ENCODE results near the gene CFAP47. TPM values are rescaled to one million over a fixed set of nuclear protein-coding genes. Genes with fewer than 3 reads are reported as not detected.
"Not testable (repeated sequence)": the region's sequence is repeated elsewhere in the genome, so short reads cannot be mapped to it uniquely, and the experiment has no call there.

Gene CFAP47
- not detected for total RNA-seq

GRCh38 chrX:35919536-35920309, at the start of gene CFAP47:
TSS of gene CFAP47 (plus strand) at chrX:35919734. CDS start at chrX:35919800, 66 bp downstream.
- DNase-seq (no peak), ATAC-seq (ENCODE audit: low read depth) (no peak)
- H3K27me3 Mint-ChIP-seq = no peaks in the 10 kb centered on the region
- no peak within 1 kb of the TSS for H3K4me3 Mint-ChIP-seq
- H3K36me3 Mint-ChIP-seq = no peaks in the 10 kb centered on the region
- H3K4me1 Mint-ChIP-seq = no peaks in the 10 kb centered on the region
- peaks cover 2% of the 10 kb centered on the region for H3K9me3 Mint-ChIP-seq
- POLR2A ChIA-PET = no interaction called here
- no peak within 1 kb of the TSS for H3K27ac Mint-ChIP-seq

GRCh38 chrX:35880601-35881000, 38.9 kb upstream of the CFAP47 start:
- H3K27me3 Mint-ChIP-seq = no peaks in the 10 kb centered on the region
- POLR2A ChIA-PET = no interaction called here
- no peak overlapping the region for H3K4me3 Mint-ChIP-seq
- no peaks in the 10 kb centered on the region for H3K36me3 Mint-ChIP-seq
- DNase-seq (no peak), ATAC-seq (ENCODE audit: low read depth) (no peak)
- no peaks in the 10 kb centered on the region for H3K4me1 Mint-ChIP-seq
- H3K9me3 Mint-ChIP-seq = no peaks in the 10 kb centered on the region
- H3K27ac Mint-ChIP-seq = no peak overlapping the region

GRCh38 chrX:35886135-35886534, 33.4 kb upstream of the CFAP47 start:
- Mint-ChIP-seq H3K27me3 (no peaks in the 10 kb centered on the region), H3K9me3 (no peaks in the 10 kb centered on the region), H3K36me3 (no peaks in the 10 kb centered on the region), H3K4me3 (no peak overlapping the region), H3K27ac (no peak overlapping the region), H3K4me1 (no peaks in the 10 kb centered on the region)
- ATAC-seq (ENCODE audit: low read depth) (no peak), DNase-seq (no peak)
- POLR2A ChIA-PET = no interaction called here

- POLR2A ChIA-PET = no interaction called here
- Mint-ChIP-seq H3K36me3 (no peaks in the 10 kb centered on the region), H3K9me3 (no peaks in the 10 kb centered on the region), H3K27me3 (no peaks in the 10 kb centered on the region), H3K4me3 (no peak overlapping the region), H3K4me1 (no peaks in the 10 kb centered on the region), H3K27ac (no peak overlapping the region)
- DNase-seq = no peak
- ATAC-seq (ENCODE audit: low read depth) = no peak
Observed at GRCh38 chrX:35890699-35891098, 28.8 kb upstream of the CFAP47 start.

- H3K4me1 Mint-ChIP-seq; POLR2A ChIA-PET; H3K27me3 Mint-ChIP-seq; H3K27ac Mint-ChIP-seq; H3K36me3 Mint-ChIP-seq; H3K9me3 Mint-ChIP-seq; ATAC-seq (ENCODE audit: low read depth); H3K4me3 Mint-ChIP-seq; DNase-seq: not testable (repeated sequence)
Observed at GRCh38 chrX:35986816-35987215, 67.3 kb downstream of the CFAP47 start.

GRCh38 chrX:36007207-36007606, 87.7 kb downstream of the CFAP47 start:
- no peak for ATAC-seq (ENCODE audit: low read depth)
- Mint-ChIP-seq H3K4me1 (no peaks in the 10 kb centered on the region), H3K4me3 (no peak overlapping the region), H3K36me3 (no peaks in the 10 kb centered on the region), H3K27ac (no peak overlapping the region), H3K9me3 (no peaks in the 10 kb centered on the region), H3K27me3 (no peaks in the 10 kb centered on the region)
- no peak for DNase-seq
- POLR2A ChIA-PET = no interaction called here

GRCh38 chrX:36019125-36019524, 99.6 kb downstream of the CFAP47 start:
- DNase-seq = no peak
- Mint-ChIP-seq H3K36me3 (no peaks in the 10 kb centered on the region), H3K27ac (no peak overlapping the region), H3K27me3 (no peaks in the 10 kb centered on the region), H3K4me3 (no peak overlapping the region), H3K9me3 (peaks cover 2% of the 10 kb centered on the region), H3K4me1 (no peaks in the 10 kb centered on the region)
- no peak for ATAC-seq (ENCODE audit: low read depth)
- POLR2A ChIA-PET = no interaction called here

GRCh38 chrX:36035550-36035949, 116.0 kb downstream of the CFAP47 start:
- Mint-ChIP-seq H3K27me3 (no peaks in the 10 kb centered on the region), H3K9me3 (no peaks in the 10 kb centered on the region), H3K27ac (no peak overlapping the region), H3K4me1 (no peaks in the 10 kb centered on the region), H3K4me3 (no peak overlapping the region), H3K36me3 (no peaks in the 10 kb centered on the region)
- DNase-seq (no peak), ATAC-seq (ENCODE audit: low read depth) (no peak)
- POLR2A ChIA-PET = no interaction called here

GRCh38 chrX:36062778-36063177, 143.2 kb downstream of the CFAP47 start:
- Mint-ChIP-seq H3K36me3 (no peaks in the 10 kb centered on the region), H3K27ac (no peak overlapping the region), H3K4me1 (no peaks in the 10 kb centered on the region), H3K9me3 (no peaks in the 10 kb centered on the region), H3K4me3 (no peak overlapping the region), H3K27me3 (no peaks in the 10 kb centered on the region)
- ATAC-seq (ENCODE audit: low read depth) = no peak
- POLR2A ChIA-PET = no interaction called here
- no peak for DNase-seq

GRCh38 chrX:36071061-36071460, 151.5 kb downstream of the CFAP47 start:
- Mint-ChIP-seq H3K27ac (no peak overlapping the region), H3K9me3 (no peaks in the 10 kb centered on the region), H3K4me1 (no peaks in the 10 kb centered on the region), H3K4me3 (no peak overlapping the region), H3K36me3 (no peaks in the 10 kb centered on the region), H3K27me3 (no peaks in the 10 kb centered on the region)
- ATAC-seq (ENCODE audit: low read depth) = no peak
- POLR2A ChIA-PET = no interaction called here
- DNase-seq = no peak

- H3K27ac Mint-ChIP-seq; H3K4me1 Mint-ChIP-seq; ATAC-seq (ENCODE audit: low read depth); H3K27me3 Mint-ChIP-seq; H3K36me3 Mint-ChIP-seq; DNase-seq; POLR2A ChIA-PET; H3K9me3 Mint-ChIP-seq; H3K4me3 Mint-ChIP-seq: not testable (repeated sequence)
Observed at GRCh38 chrX:36075009-36075408, 155.5 kb downstream of the CFAP47 start.

- H3K36me3 Mint-ChIP-seq = no peaks in the 10 kb centered on the region
- H3K4me1 Mint-ChIP-seq = no peaks in the 10 kb centered on the region
- DNase-seq (no peak), ATAC-seq (ENCODE audit: low read depth) (no peak)
- POLR2A ChIA-PET = no interaction called here
- H3K27me3 Mint-ChIP-seq = no peaks in the 10 kb centered on the region
- H3K4me3 Mint-ChIP-seq = no peak overlapping the region
- H3K9me3 Mint-ChIP-seq = no peaks in the 10 kb centered on the region
- H3K27ac Mint-ChIP-seq = no peak overlapping the region
Observed at GRCh38 chrX:36083256-36083655, 163.7 kb downstream of the CFAP47 start.

- ATAC-seq (ENCODE audit: low read depth) = no peak
- DNase-seq = no peak
- no peaks in the 10 kb centered on the region for H3K27me3 Mint-ChIP-seq
- no peaks in the 10 kb centered on the region for H3K36me3 Mint-ChIP-seq
- H3K4me3 Mint-ChIP-seq = no peak overlapping the region
- H3K9me3 Mint-ChIP-seq = no peaks in the 10 kb centered on the region
- H3K27ac Mint-ChIP-seq = no peak overlapping the region
- H3K4me1 Mint-ChIP-seq = no peaks in the 10 kb centered on the region
- POLR2A ChIA-PET = no interaction called here
Observed at GRCh38 chrX:36087366-36087765, 167.8 kb downstream of the CFAP47 start.

- DNase-seq; H3K27me3 Mint-ChIP-seq; H3K4me3 Mint-ChIP-seq; H3K9me3 Mint-ChIP-seq; ATAC-seq (ENCODE audit: low read depth); POLR2A ChIA-PET; H3K4me1 Mint-ChIP-seq; H3K36me3 Mint-ChIP-seq; H3K27ac Mint-ChIP-seq: not testable (repeated sequence)
Observed at GRCh38 chrX:36088939-36089338, 169.4 kb downstream of the CFAP47 start.

- Mint-ChIP-seq H3K27ac (no peak overlapping the region), H3K36me3 (no peaks in the 10 kb centered on the region), H3K4me1 (no peaks in the 10 kb centered on the region), H3K4me3 (no peak overlapping the region), H3K27me3 (no peaks in the 10 kb centered on the region), H3K9me3 (no peaks in the 10 kb centered on the region)
- DNase-seq (no peak), ATAC-seq (ENCODE audit: low read depth) (no peak)
- POLR2A ChIA-PET = no interaction called here
Observed at GRCh38 chrX:36102425-36102824, 182.9 kb downstream of the CFAP47 start.
